KOPT-K1 (cell line): ENCODE measurements around the gene OR2A25.
"Not testable (repeated sequence)": the region's sequence is repeated elsewhere in the genome, so short reads cannot be mapped to it uniquely, and the experiment has no call there.

Experiments
- H3K27ac ChIP-seq: fragments of 200-600 bp; sonication (generic); 2 replicates; pipeline ENCODE4 v1.5.1; 2016; ENCODE audit warnings: antibody characterized with exemption, mild to moderate bottlenecking, low read depth, low read length; ENCODE audit not compliant: poor library complexity, severe bottlenecking
- H3K36me3 ChIP-seq: fragments of 200-600 bp; sonication (generic); 2 replicates; pipeline ENCODE4 v1.5.1; 2017; ENCODE audit warnings: antibody characterized with exemption, mild to moderate bottlenecking, low read length, moderate library complexity; ENCODE audit not compliant: insufficient read depth
- H3K9me3 ChIP-seq: fragments of 200-600 bp; sonication (generic); 2 replicates; pipeline ENCODE4 v1.5.1; 2017; ENCODE audit warnings: antibody characterized with exemption, low read length, mild to moderate bottlenecking; ENCODE audit not compliant: insufficient read depth, poor library complexity, severe bottlenecking

The OR2A25 gene

DNA sequence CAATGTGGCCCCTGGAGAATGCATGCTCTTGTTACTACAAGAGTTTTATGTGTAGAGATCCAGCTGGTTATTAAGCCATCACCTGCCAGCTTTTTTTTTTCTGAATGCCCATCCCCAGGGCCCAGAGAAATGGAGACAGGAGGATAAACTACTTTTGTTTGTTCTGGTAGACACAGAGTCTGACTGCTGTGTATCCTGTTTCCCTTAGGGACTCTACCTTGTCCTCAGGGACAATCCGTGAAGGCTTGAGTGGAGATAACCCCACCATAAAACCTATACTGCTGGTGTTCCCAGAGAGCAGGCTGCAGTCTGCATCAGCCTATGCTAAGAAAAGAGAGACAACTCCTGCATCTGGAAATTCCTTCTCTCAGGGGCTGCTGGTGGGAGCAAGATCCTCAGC, 21.0 kb upstream of the OR2A25 start, which contains the start of gene OR2A5:
TSS of gene OR2A5 (plus strand) at position 301 of the 400 bp plus-strand sequence. CDS start 1,454 bp downstream, outside the sequence.
- H3K27ac ChIP-seq, result no peak within 1 kb of the TSS
- no peaks in the 10 kb centered on the region for H3K9me3 ChIP-seq
- no peaks in the 10 kb centered on the region for H3K36me3 ChIP-seq

GRCh38 chr7:144049491-144049890, 20.1 kb upstream of the OR2A25 start:
- no peaks in the 10 kb centered on the region for H3K36me3 ChIP-seq
- H3K9me3 ChIP-seq, result no peaks in the 10 kb centered on the region
- no peak overlapping the region for H3K27ac ChIP-seq

DNA sequence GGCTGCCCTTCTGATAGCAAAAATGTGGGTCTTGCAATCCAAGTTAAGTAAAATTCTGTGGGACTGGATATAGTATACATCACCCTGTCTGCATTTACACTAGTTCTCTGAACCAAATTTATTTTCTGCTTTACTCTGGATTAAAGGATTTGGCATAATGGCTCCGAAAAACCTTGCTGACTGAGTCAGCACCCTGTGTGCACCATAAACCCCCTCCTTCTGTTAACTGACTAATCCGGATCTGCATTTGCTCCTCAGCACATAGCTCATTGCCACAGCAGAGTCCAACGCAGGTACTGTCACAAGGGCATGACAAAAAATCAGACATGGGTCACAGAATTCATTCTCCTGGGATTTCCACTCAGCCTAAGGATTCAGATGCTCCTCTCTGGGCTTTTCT, 19.5 kb upstream of the OR2A25 start:
- H3K9me3 ChIP-seq, result no peaks in the 10 kb centered on the region
- H3K36me3 ChIP-seq, result no peaks in the 10 kb centered on the region
- H3K27ac ChIP-seq, result no peak overlapping the region

DNA sequence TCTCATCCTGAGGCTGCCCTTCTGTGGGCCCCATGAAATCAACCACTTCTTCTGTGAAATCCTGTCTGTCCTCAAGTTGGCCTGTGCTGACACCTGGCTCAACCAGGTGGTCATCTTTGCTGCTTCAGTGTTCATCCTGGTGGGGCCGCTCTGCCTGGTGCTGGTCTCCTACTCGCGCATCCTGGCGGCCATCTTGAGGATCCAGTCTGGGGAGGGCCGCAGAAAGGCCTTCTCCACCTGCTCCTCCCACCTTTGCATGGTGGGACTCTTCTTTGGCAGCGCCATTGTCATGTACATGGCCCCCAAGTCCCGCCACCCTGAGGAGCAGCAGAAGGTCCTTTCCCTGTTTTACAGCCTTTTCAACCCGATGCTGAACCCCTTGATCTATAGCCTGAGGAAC, 18.7 kb upstream of the OR2A25 start:
- H3K27ac ChIP-seq, H3K36me3 ChIP-seq, H3K9me3 ChIP-seq: not testable (repeated sequence)

DNA sequence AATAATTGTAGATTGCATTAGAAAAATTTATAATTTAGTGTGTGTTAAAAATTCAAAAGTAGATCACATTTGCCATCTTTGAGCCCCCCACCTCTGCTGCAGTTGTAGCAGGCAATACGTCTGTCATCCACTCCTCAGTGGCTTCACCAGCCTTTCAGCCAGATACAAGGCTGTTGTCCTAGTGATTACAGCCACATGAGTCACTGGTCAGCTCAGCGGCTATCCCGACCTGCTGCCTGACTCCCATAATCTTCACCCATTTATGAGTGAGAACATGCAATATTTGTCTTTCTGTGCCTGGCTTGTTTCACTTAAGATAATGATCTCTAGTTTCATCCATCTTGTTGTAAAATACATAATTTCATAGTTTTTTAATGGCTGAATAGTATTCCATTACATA, 11.7 kb upstream of the OR2A25 start:
- Histone ChIP-seq H3K9me3 (no peaks in the 10 kb centered on the region), H3K36me3 (no peaks in the 10 kb centered on the region), H3K27ac (no peak overlapping the region)

DNA sequence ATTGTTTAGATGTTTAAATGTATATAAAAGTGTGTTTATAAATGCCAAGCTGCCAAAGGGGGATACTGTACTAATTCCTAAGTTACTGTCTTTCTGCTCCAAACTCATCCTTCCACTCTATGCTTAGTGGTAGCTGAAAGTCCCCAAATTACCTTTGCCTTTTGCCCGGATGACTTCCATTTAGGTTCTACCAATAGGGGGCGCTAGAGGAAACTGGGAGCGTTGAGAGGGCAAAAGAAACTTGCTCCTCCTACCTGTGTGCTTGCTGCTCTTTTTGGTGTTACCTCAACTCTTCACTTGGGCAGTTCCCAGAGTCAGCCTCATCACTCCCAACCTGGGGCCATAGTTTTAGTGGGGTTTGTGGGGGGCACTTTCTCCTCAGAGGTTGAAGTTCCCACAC, 5.9 kb upstream of the OR2A25 start:
- Histone ChIP-seq H3K36me3 (no peaks in the 10 kb centered on the region), H3K9me3 (no peaks in the 10 kb centered on the region), H3K27ac (no peak overlapping the region)

DNA sequence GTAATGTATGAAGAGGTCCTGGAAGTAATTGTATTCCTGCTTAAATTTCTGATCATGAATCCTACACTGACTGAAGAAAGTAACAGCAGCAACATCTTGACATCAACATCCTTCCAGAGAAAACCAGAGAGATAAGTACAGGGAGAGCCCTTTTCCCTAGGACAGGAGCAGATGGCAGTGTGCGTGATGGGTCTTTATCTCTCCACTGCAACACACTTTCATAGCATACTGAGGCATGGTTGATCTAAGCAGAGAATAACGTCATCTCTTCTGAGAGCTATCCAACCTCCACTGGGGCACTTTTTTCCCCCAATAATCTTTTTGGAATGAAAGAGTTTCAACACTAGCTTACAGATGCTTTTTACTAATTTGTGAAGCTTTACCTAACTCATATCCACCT, 342 bp downstream of the OR2A25 start:
- no peaks in the 10 kb centered on the region for H3K9me3 ChIP-seq
- H3K36me3 ChIP-seq, result no peaks in the 10 kb centered on the region
- H3K27ac ChIP-seq, result no peak overlapping the region

GRCh38 chr7:144074374-144074773, 4.8 kb downstream of the OR2A25 start:
- no peaks in the 10 kb centered on the region for H3K36me3 ChIP-seq
- H3K9me3 ChIP-seq, result no peaks in the 10 kb centered on the region
- no peak overlapping the region for H3K27ac ChIP-seq

DNA sequence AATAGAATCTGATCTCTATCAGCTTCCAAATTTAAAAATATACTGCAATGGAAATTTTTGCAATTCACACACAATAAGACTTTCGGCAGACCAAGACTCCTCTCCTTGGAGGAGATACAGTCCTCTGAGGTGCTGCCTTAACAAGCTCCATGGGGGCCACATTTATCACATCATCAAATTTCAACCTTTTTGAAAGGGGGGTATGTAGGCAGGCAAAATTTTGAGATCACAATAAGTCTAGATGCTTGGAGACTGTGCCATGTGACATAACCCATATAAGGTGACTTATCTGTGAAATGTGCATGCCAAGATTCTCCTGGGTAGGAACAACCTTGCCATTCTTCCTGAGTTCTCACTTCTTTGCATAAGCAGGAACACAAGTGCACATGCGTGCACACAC, 16.4 kb downstream of the OR2A25 start, which contains the start of gene OR2A12:
TSS of gene OR2A12 (plus strand) at position 301 of the 400 bp plus-strand sequence. CDS start 8,830 bp downstream, outside the sequence.
- Histone ChIP-seq H3K27ac (no peak within 1 kb of the TSS), H3K9me3 (peaks cover 4% of the 10 kb centered on the region), H3K36me3 (no peaks in the 10 kb centered on the region)

GRCh38 chr7:144086730-144087129, 17.1 kb downstream of the OR2A25 start:
- H3K27ac ChIP-seq, result no peak overlapping the region
- peaks cover 4% of the 10 kb centered on the region for H3K9me3 ChIP-seq
- no peaks in the 10 kb centered on the region for H3K36me3 ChIP-seq

DNA sequence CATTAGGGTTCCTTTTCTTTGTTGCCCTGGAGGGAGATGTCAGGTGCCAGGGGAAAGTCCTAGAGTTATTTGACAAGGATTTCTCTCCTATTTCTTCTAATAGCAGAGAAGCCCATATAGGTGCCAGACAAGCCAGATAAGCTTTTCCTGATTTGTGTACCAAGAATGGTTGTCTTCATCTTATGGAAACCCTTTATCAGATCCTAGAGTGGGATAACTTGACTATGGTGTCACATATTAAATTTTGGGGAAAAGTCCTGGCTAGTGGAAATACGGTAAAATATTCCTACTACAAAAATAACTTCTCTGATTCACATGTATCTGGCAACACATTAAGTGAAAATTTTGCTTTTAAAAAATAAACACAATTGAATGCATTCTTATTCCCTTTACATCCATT, 17.6 kb downstream of the OR2A25 start:
- H3K27ac ChIP-seq, result no peak overlapping the region
- H3K9me3 ChIP-seq, result peaks cover 4% of the 10 kb centered on the region
- no peaks in the 10 kb centered on the region for H3K36me3 ChIP-seq

- Histone ChIP-seq H3K27ac (no peak overlapping the region), H3K9me3 (peaks cover 4% of the 10 kb centered on the region), H3K36me3 (no peaks in the 10 kb centered on the region)
These were observed 21.1 kb downstream of the OR2A25 start for GRCh38 chr7:144090667-144091066.

DNA sequence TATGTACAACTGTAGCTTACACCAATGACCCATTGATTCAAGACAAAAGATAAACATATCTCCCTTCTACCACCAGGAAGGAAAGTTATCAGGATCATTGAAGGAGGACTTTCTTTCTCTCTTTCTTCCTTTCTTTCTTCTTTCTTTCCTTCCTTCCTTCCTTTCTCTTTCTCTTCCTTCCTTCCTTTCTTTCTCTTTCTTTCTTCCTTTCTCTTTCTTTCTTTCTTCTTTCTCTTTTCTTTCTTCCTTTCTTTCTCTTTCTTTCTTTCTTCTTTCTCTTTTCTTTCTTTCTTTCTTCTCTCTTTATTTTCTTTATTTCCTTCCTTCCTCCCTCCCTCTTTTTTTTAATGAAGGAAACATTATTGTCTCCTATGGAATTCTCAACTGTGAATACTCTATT, 29.2 kb downstream of the OR2A25 start:
- no peaks in the 10 kb centered on the region for H3K9me3 ChIP-seq
- no peak overlapping the region for H3K27ac ChIP-seq

GRCh38 chr7:144100607-144101006, 31.0 kb downstream of the OR2A25 start:
- Histone ChIP-seq H3K36me3 (no peaks in the 10 kb centered on the region), H3K27ac (no peak overlapping the region), H3K9me3 (no peaks in the 10 kb centered on the region)

More for the DNA sequence above, 29.2 kb downstream of the OR2A25 start:
- H3K36me3 ChIP-seq, result no peaks in the 10 kb centered on the region

- no peaks in the 10 kb centered on the region for H3K36me3 ChIP-seq
- no peaks in the 10 kb centered on the region for H3K9me3 ChIP-seq
- no peak overlapping the region for H3K27ac ChIP-seq
These were observed 32.4 kb downstream of the OR2A25 start for GRCh38 chr7:144102041-144102440.

DNA sequence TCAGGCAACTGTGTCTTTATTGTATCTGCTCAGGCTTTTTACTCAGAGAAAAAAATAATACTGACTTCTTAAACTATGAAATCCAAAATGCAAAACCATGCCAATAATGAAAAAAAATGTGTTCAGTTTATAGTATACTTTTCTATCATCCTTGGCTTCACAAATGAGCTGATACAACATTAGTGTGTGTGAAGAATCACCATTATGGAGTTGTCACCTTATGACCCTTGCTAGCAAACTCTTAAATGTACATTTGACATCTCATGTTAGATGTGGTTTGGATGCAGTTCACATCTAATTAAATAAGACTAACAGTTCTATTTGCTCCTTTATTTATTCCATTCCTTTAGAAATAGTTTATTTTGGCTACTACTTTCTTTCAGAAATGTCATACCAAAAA, 35.6 kb downstream of the OR2A25 start:
- Histone ChIP-seq H3K9me3 (no peaks in the 10 kb centered on the region), H3K36me3 (no peaks in the 10 kb centered on the region), H3K27ac (no peak overlapping the region)

DNA sequence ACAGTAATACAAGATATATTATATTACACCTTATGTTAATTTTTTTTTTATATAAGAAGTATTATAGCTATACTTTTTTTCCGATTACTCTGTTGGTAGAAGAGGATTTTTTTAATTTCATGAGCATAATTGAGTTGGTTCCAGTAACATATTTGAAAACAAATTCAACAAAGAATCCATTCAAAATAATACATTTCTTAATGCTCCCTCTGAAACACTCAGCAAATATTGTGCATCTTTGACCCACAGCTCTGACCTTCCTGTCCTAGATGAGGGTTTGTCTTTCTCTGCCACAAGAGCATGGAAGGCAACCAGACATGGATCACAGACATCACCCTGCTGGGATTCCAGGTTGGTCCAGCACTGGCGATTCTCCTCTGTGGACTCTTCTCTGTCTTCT, 39.7 kb downstream of the OR2A25 start, which contains the start of gene OR2A2:
TSS of gene OR2A2 (plus strand) at position 301 of the 400 bp plus-strand sequence. CDS start at position 301, 0 bp downstream.
- no peak within 1 kb of the TSS for H3K27ac ChIP-seq
- H3K36me3 ChIP-seq, result no peaks in the 10 kb centered on the region
- H3K9me3 ChIP-seq, result no peaks in the 10 kb centered on the region
